Lower leg skin (tissue), 4 donors: Measurements from ENCODE around the gene CMSS1. TPM values are rescaled to one million over a fixed set of nuclear protein-coding genes. Genes with fewer than 3 reads are reported as not detected.

Experiments used
- DNase-seq, 2 donors: peaks; one replicate each; pipeline ENCODE4 v3.0.0-alpha.2; 2019; ENCODE audit warnings: low spot score in 2 of 2
- H3K4me3 ChIP-seq: fragments of 200-600 bp; sonication (generic); 2 replicates; pipeline ENCODE4 v1.5.1; 2017; ENCODE audit warnings: mild to moderate bottlenecking, low read depth; ENCODE audit not compliant: poor library complexity, severe bottlenecking
- POLR2A ChIP-seq, 2 donors: fragments of 450-650 bp; IDR thresholded peaks; one replicate each; pipeline ENCODE4 v1.6.1; 2016 to 2017; ENCODE audit warnings: antibody characterized with exemption in 2 of 2, mild to moderate bottlenecking in 1 of 2, moderate library complexity in 1 of 2
- WGBS, 2 donors: methylation state at CpG; one replicate each; pipeline ENCODE4 v1.1.5; 2018; 5-methylcytosine and 5-hydroxymethylcytosine counted together
- intact Hi-C: fragments of 100-400 bp; cut with DNase I; formaldehyde crosslinking; loops from one replicate; pipeline ENCODE4 v1.15.0; 2023; ENCODE audit warnings: low total_unique reads
- total RNA-seq, 4 donors: library from RNA; depleted of rRNA; stranded (reverse); fragments of >200 nt; gene quantifications; one replicate each; pipeline ENCODE4 v1.1.0, GENCODE V29; 2016
- TF ChIP-seq, protein P1 (sequence below), 3 donors: fragments of 450-650 bp; IDR thresholded peaks; one replicate each; pipeline ENCODE4 v1.5.1; 2016; ENCODE audit warnings: antibody characterized with exemption in 3 of 3, mild to moderate bottlenecking in 3 of 3, moderate library complexity in 2 of 3

Gene CMSS1
- total RNA-seq, 4 donors from 2014 or later: 3.7 to 13.2 (median 7.5) TPM

DNA sequence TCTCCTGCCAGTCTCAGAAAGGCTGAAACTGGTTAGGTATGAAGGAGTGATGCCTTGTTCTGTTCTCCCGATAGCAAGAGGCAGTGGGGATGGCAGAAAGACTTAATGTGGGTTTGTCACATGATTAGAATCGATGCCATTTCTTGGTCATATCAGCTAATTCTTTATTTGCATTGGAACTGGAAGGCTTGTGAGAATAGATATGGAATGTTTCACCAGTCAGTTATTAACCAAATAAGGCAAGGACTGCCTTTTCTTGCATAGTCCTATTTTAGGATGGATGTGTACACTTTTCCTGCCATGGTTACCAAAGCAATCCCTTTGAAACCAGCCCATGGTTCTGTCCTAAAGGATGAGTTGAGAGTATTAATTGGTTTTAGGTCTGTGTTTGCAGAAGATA lies 262.9 kb downstream of the CMSS1 start:
- H3K4me3 ChIP-seq: no peak overlapping the region
- DNase-seq: no peak
- TF ChIP-seq, protein P1, sequence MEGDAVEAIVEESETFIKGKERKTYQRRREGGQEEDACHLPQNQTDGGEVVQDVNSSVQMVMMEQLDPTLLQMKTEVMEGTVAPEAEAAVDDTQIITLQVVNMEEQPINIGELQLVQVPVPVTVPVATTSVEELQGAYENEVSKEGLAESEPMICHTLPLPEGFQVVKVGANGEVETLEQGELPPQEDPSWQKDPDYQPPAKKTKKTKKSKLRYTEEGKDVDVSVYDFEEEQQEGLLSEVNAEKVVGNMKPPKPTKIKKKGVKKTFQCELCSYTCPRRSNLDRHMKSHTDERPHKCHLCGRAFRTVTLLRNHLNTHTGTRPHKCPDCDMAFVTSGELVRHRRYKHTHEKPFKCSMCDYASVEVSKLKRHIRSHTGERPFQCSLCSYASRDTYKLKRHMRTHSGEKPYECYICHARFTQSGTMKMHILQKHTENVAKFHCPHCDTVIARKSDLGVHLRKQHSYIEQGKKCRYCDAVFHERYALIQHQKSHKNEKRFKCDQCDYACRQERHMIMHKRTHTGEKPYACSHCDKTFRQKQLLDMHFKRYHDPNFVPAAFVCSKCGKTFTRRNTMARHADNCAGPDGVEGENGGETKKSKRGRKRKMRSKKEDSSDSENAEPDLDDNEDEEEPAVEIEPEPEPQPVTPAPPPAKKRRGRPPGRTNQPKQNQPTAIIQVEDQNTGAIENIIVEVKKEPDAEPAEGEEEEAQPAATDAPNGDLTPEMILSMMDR (IDR thresholded peaks at IDR 0.05): no peak
- TF ChIP-seq POLR2A (IDR thresholded peaks at IDR 0.05): no peak
- intact Hi-C loops: no loop called here
- 95 to 97% methylated on average over 2 of the region's 2 CpGs for WGBS, 2 donors

DNA sequence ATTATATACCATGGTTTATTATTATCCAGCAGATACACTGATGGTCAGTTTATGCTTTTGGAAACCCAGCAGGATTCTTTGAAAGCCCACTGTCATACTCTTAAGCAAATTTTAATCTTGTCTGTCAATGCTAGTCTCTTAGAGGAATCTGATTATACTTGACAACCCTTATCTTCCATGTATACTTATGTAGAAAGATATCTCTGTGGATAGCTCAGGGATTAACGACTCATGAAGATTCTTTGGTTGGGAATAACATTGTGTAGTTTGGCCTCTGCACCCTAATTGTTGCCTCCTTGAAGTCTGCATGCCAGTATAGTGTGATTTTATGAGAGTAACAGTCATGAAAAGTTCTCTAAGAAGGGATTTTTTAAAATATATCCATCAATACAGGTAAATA lies 263.6 kb downstream of the CMSS1 start:
- intact Hi-C loops: no loop called here
- 74 to 89% methylated on average over 1 of the region's 1 CpG for WGBS, 2 donors

DNA sequence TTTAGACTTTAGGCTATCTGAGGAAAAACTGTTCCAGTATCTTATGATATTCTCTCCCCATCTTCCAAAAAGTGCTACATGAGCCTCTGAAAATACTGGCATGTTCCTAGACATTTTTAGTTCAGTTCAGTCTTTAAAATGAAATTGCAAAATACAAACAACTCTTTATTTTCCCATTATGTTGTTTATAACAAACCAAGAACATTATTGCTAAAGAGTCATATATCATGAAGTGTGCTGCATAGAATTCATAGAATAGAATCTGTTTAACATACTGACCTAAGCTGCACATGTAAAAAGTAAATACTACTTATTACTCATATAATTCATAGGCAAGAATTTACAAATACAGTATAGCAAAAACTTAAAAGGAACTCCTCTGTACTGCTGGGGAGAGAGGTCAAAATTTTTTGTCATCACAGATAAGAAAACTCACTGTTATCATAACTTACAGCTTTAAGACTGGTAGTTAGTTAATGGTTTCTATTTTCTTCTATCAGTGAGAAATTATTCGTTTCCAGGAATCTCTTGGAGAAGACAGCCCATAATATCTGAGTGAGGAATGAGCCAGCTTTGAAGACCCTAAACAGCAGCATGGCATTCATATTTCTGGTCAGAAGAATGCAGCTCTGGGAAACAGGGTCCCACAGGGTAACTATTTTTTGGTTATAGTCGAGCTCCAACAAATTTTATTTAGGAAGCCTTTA lies 264.5 kb downstream of the CMSS1 start:
- intact Hi-C loops: no loop called here
- WGBS, 2 donors: 62 to 76% methylated on average over 2 of the region's 2 CpGs
- DNase-seq: no peak
- TF ChIP-seq, protein P1 (IDR thresholded peaks at IDR 0.05): no peak
- no peak for TF ChIP-seq POLR2A (IDR thresholded peaks at IDR 0.05)
- H3K4me3 ChIP-seq: no peak overlapping the region

More for the DNA sequence above, 263.6 kb downstream of the CMSS1 start:
- no peak overlapping the region for H3K4me3 ChIP-seq
- TF ChIP-seq POLR2A (IDR thresholded peaks at IDR 0.05): no peak
- TF ChIP-seq, protein P1 (IDR thresholded peaks at IDR 0.05): no peak
- no peak for DNase-seq

DNA sequence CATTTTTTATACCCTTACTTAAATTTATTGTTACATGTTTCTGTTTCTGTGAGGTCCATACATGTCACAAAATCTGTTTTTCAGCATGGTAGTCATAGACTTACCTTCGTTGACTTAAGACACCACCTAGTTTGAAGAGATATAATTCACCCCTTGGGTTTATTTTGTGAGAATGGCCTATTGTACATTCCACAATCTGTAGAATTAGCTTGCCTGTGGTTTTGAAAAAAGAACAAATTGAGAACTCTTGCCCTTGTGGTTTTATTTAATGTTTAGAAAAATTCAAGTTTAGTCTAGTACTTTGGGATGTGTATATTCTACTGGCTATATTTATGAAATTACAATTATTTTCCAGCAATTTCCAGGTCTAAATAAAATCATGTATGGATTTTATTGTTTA lies 265.1 kb downstream of the CMSS1 start:
- WGBS, 2 donors: 91 to 95% methylated on average over 1 of the region's 1 CpG
- TF ChIP-seq, protein P1 (IDR thresholded peaks at IDR 0.05): no peak
- no peak for TF ChIP-seq POLR2A (IDR thresholded peaks at IDR 0.05)
- intact Hi-C loops: no loop called here
- no peak for DNase-seq
- no peak overlapping the region for H3K4me3 ChIP-seq

DNA sequence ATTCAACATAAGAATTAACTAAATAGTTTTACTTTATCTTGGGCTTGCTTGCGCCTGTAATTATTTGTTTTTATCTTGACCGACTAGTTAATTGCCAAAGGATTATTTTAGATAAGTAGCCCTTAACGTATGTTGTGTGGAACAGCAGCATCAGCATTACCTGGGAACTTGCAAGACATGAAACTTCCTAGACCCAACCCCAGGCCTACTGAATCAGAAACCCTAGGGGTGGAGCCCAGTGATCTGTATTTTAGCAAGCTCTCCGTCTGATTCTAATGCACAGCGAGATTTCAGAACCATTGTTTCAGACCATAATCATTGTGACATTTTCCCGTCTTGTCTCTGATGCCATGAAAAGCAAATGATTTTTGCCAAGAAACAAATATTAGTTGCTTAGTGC lies 265.5 kb downstream of the CMSS1 start:
- WGBS, 2 donors: 95% methylated on average over 6 of the region's 6 CpGs
- TF ChIP-seq, protein P1 (IDR thresholded peaks at IDR 0.05): no peak
- no peak for TF ChIP-seq POLR2A (IDR thresholded peaks at IDR 0.05)
- no peak for DNase-seq
- intact Hi-C loops: no loop called here
- H3K4me3 ChIP-seq: no peak overlapping the region
